Stimulated activated effector memory CD8-positive, alpha-beta T cell treated with anti-CD3 and anti-CD28 coated beads, Interleukin-12 subunit alpha, Interleukin-12 subunit beta, amount 100 ng/mL, for 72 hours (primary cell): ENCODE results near the gene AUTS2.

ENCODE experiments used
- ATAC-seq: fragments of 150-1000 bp; cut with Tn5 transposase; 2 replicates; pipeline ENCODE4 v1.10.0; 2021
- DNase-seq, 2 donors: peaks; one replicate each; pipeline ENCODE4 v3.0.0; 2021 to 2022; ENCODE audit warnings: low spot score in 2 of 2
- H3K27ac Mint-ChIP-seq: one replicate; pipeline ENCODE4 v1.8.0; 2022; ENCODE audit warnings: mild to moderate bottlenecking, mixed read lengths
- H3K36me3 Mint-ChIP-seq: one replicate; pipeline ENCODE4 v1.8.0; 2022; ENCODE audit warnings: mild to moderate bottlenecking, mixed read lengths
- H3K4me1 Mint-ChIP-seq: one replicate; pipeline ENCODE4 v1.8.0; 2022; ENCODE audit warnings: mixed read lengths
- H3K4me3 Mint-ChIP-seq: one replicate; pipeline ENCODE4 v1.8.0; 2022; ENCODE audit warnings: mild to moderate bottlenecking, mixed read lengths
- H3K9me3 Mint-ChIP-seq: one replicate; pipeline ENCODE4 v1.8.0; 2022; ENCODE audit warnings: mixed read lengths

AUTS2 gene

DNA sequence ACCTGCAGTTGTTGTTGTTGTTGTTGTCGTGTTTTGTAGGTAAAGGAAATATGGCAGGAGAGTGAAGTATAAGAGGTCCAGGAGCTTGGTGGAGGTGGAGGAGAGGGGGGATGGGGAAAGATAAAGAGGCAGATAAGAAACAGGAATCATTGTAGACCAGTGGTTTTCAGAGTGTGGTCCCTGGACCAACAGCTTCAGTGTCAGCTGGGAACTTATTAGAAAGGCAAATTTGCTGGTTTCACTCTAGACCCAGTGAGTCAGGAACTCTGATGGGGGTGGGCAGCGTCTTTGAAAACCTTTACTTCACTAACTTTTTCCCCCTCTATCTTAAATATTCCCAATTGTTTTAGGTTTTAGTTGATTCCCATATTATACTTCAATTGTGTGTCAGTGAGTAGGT, 241.5 kb downstream of the AUTS2 start:
- peaks cover 2% of the 10 kb centered on the region for H3K9me3 Mint-ChIP-seq
- H3K4me1 Mint-ChIP-seq: no peaks in the 10 kb centered on the region
- H3K36me3 Mint-ChIP-seq: no peaks in the 10 kb centered on the region
- no peak overlapping the region for H3K27ac Mint-ChIP-seq
- no peak for DNase-seq
- no peak for ATAC-seq
- H3K4me3 Mint-ChIP-seq: no peak overlapping the region

GRCh38 chr7:69840248-69840647, 242.0 kb downstream of the AUTS2 start:
- Mint-ChIP-seq H3K4me1 (no peaks in the 10 kb centered on the region), H3K27ac (no peak overlapping the region), H3K4me3 (no peak overlapping the region), H3K9me3 (peaks cover 2% of the 10 kb centered on the region), H3K36me3 (no peaks in the 10 kb centered on the region)
- no peak for ATAC-seq
- no peak for DNase-seq

GRCh38 chr7:69843653-69844052, 245.4 kb downstream of the AUTS2 start:
- DNase-seq (no peak), ATAC-seq (no peak)
- Mint-ChIP-seq H3K4me3 (no peak overlapping the region), H3K4me1 (no peaks in the 10 kb centered on the region), H3K9me3 (peaks cover 2% of the 10 kb centered on the region), H3K27ac (no peak overlapping the region), H3K36me3 (no peaks in the 10 kb centered on the region)

DNA sequence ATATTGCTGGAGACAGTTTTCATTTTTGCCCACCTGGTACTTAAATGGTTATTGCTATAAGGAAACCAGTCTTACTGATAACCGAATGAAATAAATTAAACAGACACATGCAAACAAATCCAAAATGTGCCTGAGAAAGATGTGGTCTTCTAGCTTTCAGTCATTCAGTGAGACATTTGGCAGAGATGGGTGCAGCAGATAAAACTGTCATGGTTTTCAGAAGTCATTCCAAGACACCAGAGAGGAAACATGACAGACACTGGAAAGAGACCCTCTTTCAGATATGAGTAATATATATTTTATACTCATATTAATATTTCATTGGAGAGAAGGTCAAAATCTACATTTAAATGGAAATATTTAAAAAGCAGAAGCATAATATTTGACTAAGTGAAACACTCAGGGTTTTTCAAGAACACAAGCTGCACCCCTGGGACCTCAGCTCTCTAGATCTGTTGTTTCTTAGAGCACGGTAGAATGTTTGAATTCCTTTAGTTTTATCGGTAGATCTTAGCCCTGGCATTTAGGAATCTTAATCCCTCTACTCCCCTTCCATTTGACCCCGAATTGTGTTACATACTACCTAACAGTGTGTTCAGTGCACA, 246.1 kb downstream of the AUTS2 start:
- no peak for DNase-seq
- no peak overlapping the region for H3K4me3 Mint-ChIP-seq
- peaks cover 2% of the 10 kb centered on the region for H3K9me3 Mint-ChIP-seq
- no peaks in the 10 kb centered on the region for H3K4me1 Mint-ChIP-seq
- no peak overlapping the region for H3K27ac Mint-ChIP-seq
- H3K36me3 Mint-ChIP-seq: no peaks in the 10 kb centered on the region
- peak; percentile 75 for ATAC-seq

DNA sequence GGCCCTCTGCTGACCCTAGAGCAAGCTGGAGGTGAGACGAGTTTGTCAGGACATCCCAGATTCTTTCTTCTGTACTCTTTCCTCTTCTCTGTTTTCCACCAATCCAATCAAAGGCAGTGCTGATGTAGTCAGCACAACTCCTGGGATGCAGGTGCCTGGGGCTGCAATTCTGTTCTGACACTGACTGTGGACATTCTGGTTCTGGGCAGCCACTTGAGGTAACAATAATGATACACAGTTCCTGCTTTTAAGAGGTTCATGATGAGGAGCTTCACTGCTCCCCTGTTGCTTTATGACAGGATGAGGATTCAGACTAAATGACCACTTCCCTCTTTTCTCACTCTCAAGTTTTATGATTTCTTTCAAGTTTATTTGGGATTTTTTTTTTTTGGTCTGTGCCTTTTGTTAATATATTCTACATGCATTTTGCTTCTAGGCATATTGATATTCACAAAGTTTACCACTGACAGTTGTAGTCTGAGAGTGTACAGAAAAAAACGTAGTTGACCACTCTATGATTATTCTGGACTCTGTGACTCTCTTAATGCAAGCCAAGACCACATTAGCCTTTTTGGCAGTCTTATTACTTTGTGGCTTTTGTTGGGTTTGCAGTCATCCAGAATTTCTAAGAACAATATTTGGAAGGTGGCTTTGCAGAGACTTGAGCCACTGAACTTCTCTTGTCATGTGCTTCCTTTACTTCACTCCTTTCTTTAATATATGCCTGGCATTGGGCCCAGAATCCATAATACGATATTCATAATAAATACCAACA, 247.6 kb downstream of the AUTS2 start:
- Mint-ChIP-seq H3K36me3 (no peaks in the 10 kb centered on the region), H3K4me3 (no peak overlapping the region), H3K9me3 (peaks cover 2% of the 10 kb centered on the region), H3K27ac (no peak overlapping the region), H3K4me1 (no peaks in the 10 kb centered on the region)
- ATAC-seq (no peak), DNase-seq (no peak)

DNA sequence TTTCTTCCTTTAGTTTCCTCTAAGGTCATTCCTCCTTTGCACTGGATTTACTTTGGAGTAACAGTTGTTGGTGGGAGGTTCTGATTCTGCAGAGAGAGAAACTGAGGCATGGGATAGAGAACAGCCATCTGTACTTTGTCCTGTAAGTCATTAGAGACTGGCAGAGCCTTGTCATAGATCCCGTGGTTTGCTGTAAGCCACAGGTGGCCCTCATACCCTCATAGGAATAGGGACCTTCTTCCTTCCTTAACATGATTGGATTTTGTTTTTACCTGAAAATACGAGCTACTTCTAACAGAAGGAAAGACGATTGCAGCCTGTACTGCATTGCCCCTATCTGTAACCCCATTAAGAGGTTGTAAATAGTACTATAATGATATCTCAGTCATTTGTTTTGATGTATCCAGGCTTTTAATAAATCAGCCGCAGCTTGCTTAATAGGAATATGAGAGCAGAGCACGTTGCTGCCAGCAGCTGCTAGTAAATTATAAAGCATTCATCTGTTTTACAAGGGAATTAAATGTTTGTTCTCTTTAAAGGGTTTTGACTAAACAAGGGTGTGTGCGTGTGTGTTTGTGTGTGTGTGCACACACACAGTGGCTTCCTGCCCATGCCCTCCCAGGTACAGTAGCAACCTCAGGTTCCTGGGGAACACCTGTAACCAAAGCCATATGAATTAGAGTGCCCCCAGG, 249.8 kb downstream of the AUTS2 start:
- Mint-ChIP-seq H3K9me3 (peaks cover under 1% of the 10 kb centered on the region), H3K27ac (no peak overlapping the region), H3K36me3 (no peaks in the 10 kb centered on the region), H3K4me3 (no peak overlapping the region), H3K4me1 (no peaks in the 10 kb centered on the region)
- no peak for DNase-seq
- ATAC-seq: no peak

DNA sequence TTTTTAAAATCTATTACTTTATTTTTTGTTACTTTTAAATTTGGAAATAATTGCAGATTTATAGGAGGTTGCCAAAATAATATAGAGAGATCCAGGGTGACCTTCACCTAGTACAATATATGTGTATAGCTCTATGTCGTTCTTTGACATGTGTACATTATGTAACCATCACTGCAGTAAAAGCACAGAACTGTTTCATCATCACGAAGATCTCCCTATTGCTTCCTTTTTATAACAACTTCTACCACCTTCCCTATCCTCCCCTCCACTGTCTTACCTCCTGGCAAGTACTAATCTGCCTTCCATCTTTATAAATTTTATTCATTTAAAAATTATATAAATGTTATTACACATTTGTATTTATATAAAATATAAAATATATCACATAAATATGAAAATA, 251.0 kb downstream of the AUTS2 start:
- Mint-ChIP-seq H3K27ac (no peak overlapping the region), H3K36me3 (no peaks in the 10 kb centered on the region), H3K9me3 (no peaks in the 10 kb centered on the region), H3K4me1 (no peaks in the 10 kb centered on the region), H3K4me3 (no peak overlapping the region)
- ATAC-seq: no peak
- DNase-seq: no peak

DNA sequence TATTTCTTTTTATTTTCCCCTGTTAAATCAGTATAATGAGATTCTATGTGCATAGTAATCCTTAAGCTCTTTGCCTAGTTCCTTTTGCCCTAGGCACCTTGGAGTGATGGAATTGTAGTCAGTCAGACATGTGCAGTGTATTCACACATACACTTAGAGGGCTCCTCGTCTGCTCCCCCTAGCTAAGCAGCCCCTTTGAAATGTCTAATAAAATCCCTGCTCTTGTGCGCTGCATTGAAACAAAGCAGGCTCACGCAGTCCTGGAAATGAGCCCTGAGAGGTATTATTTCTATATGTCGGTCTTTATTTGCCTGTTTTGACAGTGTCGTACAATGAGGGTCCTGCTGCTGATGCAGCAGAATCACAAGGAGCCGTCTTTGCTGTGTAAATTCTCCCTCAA, 258.7 kb downstream of the AUTS2 start:
- Mint-ChIP-seq H3K4me3 (no peak overlapping the region), H3K27ac (no peak overlapping the region), H3K9me3 (no peaks in the 10 kb centered on the region), H3K36me3 (no peaks in the 10 kb centered on the region), H3K4me1 (no peaks in the 10 kb centered on the region)
- DNase-seq: no peak
- no peak for ATAC-seq

- no peak overlapping the region for H3K27ac Mint-ChIP-seq
- DNase-seq: no peak
- H3K36me3 Mint-ChIP-seq: no peaks in the 10 kb centered on the region
- no peaks in the 10 kb centered on the region for H3K9me3 Mint-ChIP-seq
- no peak for ATAC-seq
- no peak overlapping the region for H3K4me3 Mint-ChIP-seq
- no peaks in the 10 kb centered on the region for H3K4me1 Mint-ChIP-seq
Observed at GRCh38 chr7:69858471-69858870, 260.2 kb downstream of the AUTS2 start.

DNA sequence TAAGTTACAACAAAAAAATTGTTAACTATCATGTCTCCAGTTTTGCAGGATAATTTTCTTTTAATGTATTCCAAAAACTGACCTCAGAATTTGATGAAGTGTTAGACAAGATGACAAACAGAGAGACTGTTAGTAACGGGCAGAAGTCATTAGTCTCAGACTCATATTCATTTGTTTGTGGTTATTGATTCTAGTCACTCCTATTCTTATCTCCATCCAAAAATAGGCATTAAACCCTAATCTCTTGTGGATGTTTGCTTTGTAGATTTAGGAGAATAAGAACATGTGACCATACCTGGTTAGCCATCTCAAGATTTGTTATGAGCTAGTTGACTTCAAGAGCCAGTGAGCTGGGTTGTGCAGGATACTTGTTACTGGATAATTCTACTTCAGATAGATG, 261.1 kb downstream of the AUTS2 start:
- H3K27ac Mint-ChIP-seq: no peak overlapping the region
- no peaks in the 10 kb centered on the region for H3K4me1 Mint-ChIP-seq
- H3K9me3 Mint-ChIP-seq: no peaks in the 10 kb centered on the region
- DNase-seq: no peak
- H3K36me3 Mint-ChIP-seq: no peaks in the 10 kb centered on the region
- ATAC-seq: no peak
- no peak overlapping the region for H3K4me3 Mint-ChIP-seq

- no peak for DNase-seq
- H3K36me3 Mint-ChIP-seq: no peaks in the 10 kb centered on the region
- H3K4me1 Mint-ChIP-seq: no peaks in the 10 kb centered on the region
- H3K9me3 Mint-ChIP-seq: no peaks in the 10 kb centered on the region
- no peak for ATAC-seq
- no peak overlapping the region for H3K27ac Mint-ChIP-seq
- H3K4me3 Mint-ChIP-seq: no peak overlapping the region
Observed at GRCh38 chr7:69860486-69860885, 262.2 kb downstream of the AUTS2 start.

DNA sequence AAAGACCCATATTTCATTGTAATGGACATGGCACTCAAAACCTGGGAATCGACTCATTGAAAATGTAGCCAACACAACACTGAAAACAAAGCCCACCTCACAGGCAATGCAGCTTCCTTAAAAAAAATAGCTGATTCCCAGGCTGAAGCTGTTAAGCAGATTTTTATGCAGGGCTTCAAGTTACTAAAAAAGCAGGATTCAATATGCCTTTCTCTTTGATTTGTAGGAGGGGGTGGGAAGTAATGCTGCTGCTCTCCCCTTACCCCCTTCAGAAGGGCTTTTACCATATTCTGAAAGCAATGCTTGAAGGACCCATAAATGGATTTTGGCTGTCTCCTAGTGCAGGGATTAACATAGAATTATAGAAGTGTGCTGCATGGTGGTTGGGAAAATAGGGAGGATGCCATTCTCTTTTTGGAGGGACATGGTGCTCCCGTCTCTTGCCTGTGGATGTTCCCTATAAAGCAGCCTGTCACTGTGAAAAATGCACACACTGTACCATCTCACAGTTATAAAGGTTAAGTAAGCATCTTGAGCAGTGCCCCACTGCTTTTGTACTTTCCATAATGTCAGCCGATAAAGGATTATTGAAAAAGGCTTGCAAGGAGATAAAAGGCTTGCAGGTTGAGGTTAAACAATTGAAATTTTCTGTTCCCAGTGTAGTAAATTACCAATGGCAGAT, 262.8 kb downstream of the AUTS2 start:
- ATAC-seq (no peak), DNase-seq (no peak)
- no peak overlapping the region for H3K4me3 Mint-ChIP-seq
- no peaks in the 10 kb centered on the region for H3K36me3 Mint-ChIP-seq
- H3K4me1 Mint-ChIP-seq: no peaks in the 10 kb centered on the region
- no peak overlapping the region for H3K27ac Mint-ChIP-seq
- H3K9me3 Mint-ChIP-seq: no peaks in the 10 kb centered on the region

DNA sequence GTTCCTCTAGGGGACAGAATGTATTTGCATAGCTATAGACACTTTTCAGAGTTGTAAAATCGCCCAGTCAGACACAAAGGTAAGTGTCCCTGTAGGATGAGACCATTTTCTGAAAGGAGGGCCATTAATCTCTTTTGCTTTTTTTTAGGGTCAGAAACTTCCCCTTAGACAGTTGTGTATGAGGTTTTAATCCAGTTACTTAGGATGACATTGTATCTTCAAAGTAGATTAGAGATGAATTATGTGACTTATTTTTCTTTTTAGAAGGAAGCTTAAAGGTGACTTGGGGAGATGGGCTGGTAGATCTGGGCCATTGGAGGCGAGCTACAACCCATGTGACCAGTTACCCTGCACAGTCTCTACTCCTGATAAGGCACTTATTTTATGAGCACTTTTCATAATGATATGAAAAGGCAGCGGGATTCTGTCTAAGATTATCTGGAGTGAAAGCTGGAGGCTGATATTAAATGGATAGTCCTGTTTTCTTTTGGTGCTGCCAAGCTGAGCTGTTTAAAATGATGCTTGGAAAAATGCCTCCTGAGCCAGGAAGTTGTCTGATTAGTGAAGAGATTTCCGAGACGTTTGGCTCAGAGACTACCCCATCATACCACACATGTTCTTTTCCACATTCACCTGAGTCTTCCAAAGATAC, 264.3 kb downstream of the AUTS2 start:
- Mint-ChIP-seq H3K4me3 (no peak overlapping the region), H3K27ac (no peak overlapping the region), H3K9me3 (no peaks in the 10 kb centered on the region), H3K36me3 (no peaks in the 10 kb centered on the region), H3K4me1 (no peaks in the 10 kb centered on the region)
- ATAC-seq (no peak), DNase-seq (no peak)

DNA sequence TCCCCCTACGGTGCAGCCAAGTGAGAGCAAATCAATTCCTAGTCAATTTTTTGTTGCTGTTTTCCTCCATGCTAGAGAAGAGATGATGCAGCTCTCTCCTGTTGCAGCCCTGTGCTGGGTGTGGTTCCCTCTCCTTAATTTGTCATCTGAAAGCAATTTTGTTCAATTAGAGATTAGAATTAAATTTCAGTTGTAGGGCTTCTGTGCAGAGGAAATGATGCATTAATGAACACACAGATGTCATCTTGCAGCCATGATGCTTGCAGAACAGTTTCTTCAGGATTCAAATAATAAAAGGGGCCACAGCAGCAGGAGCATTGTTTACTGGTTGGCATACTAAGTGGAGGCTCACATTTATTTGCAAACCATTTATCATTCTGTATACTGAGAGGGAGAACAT, 266.0 kb downstream of the AUTS2 start:
- Mint-ChIP-seq H3K9me3 (no peaks in the 10 kb centered on the region), H3K27ac (no peak overlapping the region), H3K4me3 (no peak overlapping the region), H3K4me1 (no peaks in the 10 kb centered on the region), H3K36me3 (no peaks in the 10 kb centered on the region)
- ATAC-seq: no peak
- DNase-seq: no peak

- no peaks in the 10 kb centered on the region for H3K36me3 Mint-ChIP-seq
- H3K4me3 Mint-ChIP-seq: no peak overlapping the region
- DNase-seq (no peak), ATAC-seq (no peak)
- no peaks in the 10 kb centered on the region for H3K4me1 Mint-ChIP-seq
- no peaks in the 10 kb centered on the region for H3K9me3 Mint-ChIP-seq
- H3K27ac Mint-ChIP-seq: no peak overlapping the region
Observed at GRCh38 chr7:69864822-69865221, 266.5 kb downstream of the AUTS2 start.
